ENCODE results near the gene GRIN2D.
A peak's percentile ranks its signal among the peaks of the same experiment; 100 is the strongest.

Gene GRIN2D

DNA sequence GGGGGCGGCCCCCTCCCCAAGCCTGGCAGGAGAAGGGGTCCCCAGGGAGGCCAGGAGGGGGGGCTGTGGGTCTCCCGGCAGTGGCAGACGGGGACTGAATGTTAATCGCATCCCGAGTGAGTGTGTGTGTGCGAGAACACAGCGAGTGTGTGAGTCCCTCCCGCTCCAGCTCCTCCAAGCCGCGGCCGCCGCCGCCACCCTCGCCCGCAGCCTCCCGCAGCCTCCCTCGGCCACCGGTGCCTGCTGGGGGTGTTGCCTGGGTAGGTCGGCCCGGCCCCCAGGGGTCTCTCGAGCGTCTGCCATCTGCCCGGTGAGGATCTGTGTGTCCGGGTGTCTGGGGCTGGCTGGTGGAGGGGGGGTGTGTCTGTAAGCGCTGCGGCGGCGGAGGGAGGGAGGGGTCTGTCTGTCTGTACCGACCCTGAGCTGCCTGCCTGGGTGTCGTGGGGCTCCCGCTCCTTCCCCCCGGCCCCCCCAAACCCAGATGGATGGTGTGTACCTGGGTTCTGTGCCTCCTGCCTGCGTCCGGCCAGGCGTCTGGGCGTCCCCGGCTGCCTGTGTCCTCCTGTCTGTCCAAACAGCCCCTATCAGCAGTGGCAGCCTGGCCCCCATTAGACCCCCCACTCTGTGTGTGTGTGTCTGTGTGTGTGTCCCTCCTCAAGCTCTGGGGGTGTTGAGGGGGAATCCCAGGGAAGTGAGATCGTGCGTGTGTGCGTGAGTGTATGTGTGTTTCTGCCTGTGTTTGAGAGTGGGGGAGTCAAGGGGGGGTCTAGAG lies at the start of gene GRIN2D:
TSS of gene GRIN2D (plus strand) at position 110 of the 772 bp plus-strand sequence. CDS start 4,725 bp downstream, outside the sequence.
- no peak for DNase-seq (ENCODE audit: low read depth in 2 of 2)

DNA sequence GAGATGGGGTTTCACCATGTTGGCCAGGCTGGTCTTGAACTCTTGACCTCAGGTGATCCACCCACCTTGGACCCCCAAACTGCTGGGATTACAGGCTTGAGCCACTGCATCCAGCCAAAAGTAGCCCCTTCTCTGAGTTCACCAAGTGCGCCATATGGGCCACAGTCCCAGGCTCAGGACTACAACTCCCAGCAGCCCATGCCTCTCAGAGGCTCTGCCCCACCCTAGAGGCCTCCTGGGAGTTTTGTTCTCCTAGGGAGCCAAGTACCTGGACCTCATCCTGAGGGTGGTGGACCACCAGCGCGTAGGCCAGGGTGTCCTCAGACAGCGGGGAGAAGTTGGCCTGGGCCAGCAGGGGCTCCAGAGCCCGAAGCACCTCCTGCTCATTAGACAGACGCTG lies 48.6 kb upstream of the GRIN2D start:
- DNase-seq (ENCODE audit: low read depth in 2 of 2), result no peak

DNA sequence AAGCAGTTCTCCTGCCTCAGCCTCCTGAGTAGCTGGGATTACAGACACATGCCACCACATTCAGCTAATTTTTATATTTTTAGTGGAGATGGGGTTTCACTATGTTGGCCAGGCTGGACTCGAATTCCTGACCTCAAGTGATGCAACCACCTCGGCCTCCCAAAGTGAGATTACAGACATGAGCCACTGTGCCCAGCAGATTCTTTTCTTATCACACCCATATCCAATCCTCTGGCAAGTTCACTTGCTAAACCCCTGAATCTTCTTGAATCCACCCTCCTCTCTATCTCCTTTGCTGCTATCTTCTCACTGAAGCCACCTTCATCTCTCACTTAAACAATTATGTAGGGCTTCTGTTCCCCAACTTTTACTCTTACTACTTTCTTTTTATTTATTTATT lies 47.3 kb upstream of the GRIN2D start:
- DNase-seq (ENCODE audit: low read depth in 2 of 2), result no peak

DNA sequence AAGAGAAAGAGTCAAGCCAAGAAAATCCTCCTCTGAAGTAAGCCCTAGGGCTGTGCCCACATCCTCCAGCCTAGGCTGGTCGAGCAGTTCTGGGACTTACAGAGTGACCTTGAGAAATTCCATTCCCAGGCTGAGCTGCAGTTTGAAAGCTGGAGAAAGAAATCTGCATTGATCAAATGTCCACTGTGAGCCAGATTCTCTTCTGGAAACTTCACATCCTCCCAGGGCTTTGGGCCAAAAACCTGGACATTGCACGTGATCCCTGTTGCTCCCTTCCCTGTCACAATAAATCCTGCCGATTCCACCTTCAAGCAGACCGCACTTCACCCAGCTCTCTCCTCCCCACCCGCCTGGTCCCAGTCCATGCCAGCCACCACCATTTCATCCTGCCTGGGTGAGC lies 45.4 kb upstream of the GRIN2D start:
- DNase-seq (ENCODE audit: low read depth in 2 of 2), result no peak

DNA sequence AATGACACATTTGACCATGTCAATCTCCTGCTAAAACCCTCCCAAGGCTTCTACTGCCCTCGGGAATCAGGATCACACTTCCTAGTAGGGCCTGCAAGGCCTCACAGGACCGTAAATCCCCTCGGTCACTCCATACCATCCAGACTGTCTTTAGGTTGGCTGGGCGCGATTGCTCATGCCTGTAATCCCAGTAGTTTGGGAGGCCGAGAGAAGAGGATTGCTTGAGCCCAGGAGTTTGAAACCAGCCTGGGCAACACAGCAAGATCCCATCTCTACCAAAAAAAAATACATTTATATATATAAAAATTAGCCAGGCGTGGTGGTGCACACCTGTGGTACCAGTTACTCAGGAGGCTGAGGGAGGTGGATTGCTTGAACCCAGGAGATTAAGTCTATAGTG lies 44.7 kb upstream of the GRIN2D start:
- DNase-seq (ENCODE audit: low read depth in 2 of 2), result no peak

DNA sequence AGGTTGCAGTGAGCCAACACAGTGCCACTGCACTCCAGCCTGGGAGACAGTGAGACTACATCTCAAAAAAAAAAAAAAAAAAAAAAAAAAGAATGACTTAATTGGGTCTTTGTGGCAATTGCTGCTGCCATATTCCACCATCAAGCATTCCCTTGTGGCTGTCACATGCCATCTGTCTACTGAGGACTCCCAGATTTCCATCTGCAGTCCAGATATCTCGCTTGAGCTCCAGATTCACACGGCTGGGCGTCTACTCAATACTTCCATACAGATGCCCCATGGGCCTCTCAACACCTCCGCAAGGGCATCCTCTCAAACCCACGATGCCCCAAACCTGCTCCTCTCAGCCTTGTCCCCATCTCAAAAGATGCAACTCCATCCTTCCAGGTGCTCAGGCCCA lies 42.6 kb upstream of the GRIN2D start:
- DNase-seq (ENCODE audit: low read depth in 2 of 2), result no peak

DNA sequence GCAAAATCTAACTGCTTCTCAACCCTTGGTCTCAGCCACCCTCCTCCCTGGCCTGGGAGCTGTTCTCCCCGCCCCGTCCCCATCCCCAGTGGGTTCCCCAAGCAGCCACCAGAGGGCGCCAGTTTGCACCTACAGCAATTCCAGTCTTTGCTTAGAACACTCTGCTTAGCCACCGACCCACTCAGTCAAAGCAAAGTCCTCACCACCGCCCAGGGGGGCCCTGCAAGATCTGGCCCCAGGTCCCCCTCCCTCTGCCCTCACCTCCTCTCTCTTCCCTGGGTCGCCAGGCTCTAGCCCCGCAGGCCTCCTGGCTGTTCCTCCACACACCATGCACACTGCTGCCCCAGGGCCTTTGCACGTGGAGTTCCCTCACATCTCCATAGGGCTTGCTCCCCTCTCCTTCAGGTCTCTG lies 42.1 kb upstream of the GRIN2D start:
- peak; percentile 66 to 82 for DNase-seq (ENCODE audit: low read depth in 2 of 2)

DNA sequence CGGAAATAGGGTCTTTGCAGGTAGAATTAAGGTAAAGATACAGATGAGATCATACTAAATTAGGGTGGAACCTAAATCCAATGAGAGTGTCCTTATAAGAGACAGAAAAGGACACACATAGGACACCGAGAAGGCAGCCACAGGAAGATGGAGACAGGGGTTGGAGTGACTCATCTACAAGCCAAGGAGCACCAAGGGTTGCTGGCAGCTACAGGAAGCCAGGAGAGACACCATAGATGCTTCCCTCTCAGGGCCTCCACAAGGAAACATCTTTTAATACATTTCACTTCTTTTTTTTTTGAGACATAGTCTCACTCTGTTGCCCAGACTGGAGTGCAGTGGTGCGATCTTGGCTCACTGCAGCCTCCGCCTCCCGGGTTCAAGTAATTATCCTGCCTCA lies 39.8 kb upstream of the GRIN2D start:
- no peak for DNase-seq (ENCODE audit: low read depth in 2 of 2)

DNA sequence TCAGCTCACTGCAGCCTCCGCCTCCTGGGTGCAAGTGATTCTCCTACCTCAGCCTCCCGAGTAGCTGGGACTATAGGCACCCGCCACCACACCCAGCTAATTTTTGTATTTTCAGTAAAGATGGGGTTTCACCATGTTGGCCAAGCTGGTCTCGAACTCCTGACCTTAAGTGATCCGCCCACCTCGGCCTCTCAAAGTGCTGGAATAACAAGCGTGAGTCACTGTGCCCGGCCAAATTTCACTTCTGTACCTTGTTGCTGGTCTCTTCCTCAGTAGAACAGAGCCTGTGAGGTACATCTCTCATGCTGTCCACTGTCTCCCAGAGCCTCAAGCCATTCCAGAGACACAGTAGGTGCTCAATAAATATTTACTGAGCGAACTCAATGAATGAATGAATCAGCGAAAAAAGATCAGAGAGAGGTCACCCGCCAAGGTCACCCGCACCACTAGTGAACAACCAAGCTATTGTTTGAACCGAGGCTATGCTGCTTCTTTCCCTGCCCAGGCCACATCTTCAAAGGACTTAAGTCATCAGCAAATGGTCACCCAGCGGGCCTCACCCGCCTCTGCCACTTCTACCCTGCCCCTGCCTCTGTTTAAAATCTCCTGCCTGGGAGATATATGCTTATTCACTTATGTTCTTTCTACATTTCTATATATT lies 39.0 kb upstream of the GRIN2D start:
- DNase-seq (ENCODE audit: low read depth in 2 of 2), result no peak

DNA sequence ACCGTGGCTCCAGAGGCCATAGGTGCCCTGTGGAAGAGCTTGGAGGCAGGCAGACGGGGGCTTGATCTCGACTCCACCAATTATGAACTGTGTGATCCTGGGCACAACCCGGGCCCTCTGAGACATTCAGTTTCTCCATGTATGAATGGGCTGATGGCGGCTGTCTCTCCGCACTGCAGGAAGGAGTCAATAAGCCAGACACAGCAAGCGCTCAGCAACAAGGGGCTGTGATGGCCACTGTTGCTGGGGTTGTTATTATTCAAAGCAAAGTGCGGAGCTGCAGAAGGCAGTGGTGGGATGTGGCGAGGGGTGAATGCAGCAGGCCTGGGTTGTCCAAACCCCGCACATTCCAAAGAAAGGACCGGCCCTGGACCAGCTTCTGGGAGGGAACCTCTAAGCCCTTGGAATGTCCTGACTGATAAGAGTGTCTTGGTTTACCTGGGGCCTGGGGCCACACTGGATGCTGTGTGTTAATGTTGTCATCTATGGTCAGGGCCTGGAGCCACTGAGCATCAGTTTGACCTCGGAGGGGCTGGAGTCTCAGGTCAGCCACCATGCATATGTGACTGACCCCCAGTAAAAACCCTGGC lies 38.0 kb upstream of the GRIN2D start:
- DNase-seq (ENCODE audit: low read depth in 2 of 2), result no peak

DNA sequence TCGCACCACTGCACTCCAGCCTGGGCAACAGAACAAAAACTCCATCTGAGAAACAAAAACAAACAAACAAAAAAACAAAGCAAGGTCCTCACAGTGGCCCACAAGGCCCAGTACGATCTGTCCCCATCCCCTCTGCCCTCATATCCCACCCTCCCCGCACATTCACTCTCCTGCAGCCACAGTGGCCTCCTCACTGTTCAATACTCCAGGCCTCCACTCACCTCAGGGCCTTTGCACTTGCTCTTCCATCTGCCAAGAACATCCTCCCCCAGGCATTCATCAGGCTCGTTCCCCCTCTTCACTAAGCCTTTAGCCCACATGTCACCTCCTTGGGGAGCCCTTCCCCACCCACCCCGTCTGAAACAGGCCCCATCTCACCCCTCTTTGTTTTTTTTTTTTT lies 34.3 kb upstream of the GRIN2D start:
- no peak for DNase-seq (ENCODE audit: low read depth in 2 of 2)

DNA sequence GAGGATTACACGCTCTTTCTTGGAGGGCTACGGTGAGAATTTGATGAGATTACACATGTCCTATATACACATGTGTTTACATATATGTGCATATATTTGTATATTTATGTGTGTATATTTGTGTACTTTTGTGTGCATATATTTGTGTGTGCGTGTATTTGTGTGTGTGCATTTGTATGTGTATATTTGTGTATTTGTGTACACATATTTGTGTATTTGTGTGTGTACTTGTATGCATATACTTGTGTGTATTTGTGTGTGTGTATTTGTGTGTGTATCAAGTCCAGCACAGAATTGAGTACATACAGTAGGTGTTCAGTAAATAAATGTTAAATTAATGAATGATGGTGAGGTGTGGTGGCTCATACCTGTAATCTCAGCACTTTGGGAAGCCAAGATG lies 31.6 kb upstream of the GRIN2D start:
- DNase-seq (ENCODE audit: low read depth in 2 of 2), result no peak

DNA sequence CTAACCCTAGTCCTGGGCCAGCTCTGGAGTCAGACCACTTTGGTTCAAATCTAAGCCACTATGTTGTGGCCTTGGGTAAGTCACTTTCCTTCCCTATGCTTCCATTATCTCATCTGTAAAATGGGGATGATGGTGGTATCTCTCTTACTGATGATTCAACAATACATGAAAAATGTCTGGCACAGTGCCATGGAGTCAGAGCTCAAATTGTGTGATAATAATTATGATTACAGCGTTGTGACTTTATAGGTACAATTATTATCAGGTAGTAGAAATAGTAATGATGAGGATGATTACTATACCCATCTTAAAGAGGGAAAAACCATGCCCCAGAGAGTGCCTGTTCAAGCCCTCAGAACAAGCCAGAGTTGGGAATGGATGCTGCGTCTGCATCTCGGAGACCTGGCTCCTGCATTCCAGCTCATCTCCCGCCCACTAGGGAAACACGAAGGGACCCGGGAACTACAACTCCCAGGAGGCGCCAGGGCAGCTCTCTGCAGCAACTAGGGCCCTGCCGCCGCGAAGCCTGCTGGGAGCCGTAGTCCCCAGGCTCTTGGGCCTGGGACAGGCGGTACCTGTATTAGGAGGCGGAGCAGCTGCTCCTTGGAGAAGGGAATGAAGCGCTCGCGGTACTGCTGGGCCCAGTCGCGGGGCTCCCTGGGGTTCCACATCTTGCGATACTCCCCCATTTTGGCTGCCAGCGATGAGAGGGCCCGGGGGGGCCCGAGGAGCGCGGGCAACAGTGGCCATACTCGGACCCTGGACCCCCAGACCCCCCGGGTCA lies 30.6 kb upstream of the GRIN2D start:
- DNase-seq (ENCODE audit: low read depth in 2 of 2), result peak; percentile 78 to 92

DNA sequence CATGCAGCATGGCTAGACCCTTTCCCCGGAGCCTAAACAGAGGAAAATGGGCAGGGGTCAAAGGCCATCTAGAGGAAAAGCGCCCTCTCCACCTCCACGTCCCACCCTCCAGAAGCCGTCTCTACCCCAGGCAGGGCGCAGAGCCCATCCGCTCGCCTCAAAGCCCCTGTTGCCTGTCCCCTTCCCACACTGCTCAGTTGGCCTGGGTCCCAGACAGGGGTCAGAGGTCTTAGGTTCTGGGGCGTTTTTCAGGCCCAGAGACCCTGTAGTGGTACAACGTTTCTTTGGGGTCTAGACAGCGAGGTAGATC lies 30.0 kb upstream of the GRIN2D start:
- no peak for DNase-seq (ENCODE audit: low read depth in 2 of 2)

DNA sequence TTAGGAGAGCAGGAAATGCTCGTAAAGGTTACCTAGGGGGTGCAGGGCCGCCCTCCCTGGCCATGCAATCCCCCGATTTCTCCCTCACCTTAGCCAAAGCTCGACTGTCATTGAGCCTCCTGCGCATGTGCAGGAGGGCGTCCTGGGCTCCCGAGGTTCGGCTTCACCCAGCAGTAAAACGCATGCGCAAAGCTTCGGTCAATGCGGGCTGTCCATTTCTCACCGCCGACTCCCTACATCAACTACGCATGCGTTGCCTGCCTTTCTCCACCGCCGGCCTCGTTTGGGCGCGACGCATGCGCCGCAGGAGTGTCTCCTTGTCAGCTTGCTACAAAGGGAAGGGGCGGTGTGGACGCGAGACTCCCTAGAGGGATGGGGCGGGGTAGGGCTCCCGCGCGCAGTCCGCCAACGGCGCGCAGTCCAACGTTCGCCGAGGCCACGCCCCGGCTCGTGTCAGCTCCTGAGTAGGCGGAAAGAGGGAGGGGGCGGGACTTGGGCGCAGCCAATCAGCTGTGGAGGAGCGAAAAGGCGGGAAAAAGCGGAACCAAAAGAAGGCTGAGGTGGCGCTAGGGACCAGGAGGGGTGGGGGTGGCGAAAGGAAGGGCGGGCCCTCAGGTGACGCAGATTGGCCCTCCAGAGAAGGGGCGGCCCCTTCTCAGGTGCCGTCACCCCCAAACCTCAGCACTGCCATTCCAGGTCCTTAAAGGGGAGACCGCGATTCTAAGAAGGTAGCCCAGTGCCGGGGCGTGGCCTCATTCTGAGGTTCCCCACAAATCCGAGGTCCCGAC lies 29.5 kb upstream of the GRIN2D start, which contains the start of the genes SYNGR4 and TMEM143:
TSS of gene SYNGR4 (plus strand) at position 558 of the 788 bp plus-strand sequence. CDS start 1,476 bp downstream, outside the sequence.
TSS of gene TMEM143 (minus strand) at position 131 of the 788 bp plus-strand sequence. CDS start at position 111, 20 bp downstream.
- DNase-seq (ENCODE audit: low read depth in 2 of 2), result peak; percentile 95

DNA sequence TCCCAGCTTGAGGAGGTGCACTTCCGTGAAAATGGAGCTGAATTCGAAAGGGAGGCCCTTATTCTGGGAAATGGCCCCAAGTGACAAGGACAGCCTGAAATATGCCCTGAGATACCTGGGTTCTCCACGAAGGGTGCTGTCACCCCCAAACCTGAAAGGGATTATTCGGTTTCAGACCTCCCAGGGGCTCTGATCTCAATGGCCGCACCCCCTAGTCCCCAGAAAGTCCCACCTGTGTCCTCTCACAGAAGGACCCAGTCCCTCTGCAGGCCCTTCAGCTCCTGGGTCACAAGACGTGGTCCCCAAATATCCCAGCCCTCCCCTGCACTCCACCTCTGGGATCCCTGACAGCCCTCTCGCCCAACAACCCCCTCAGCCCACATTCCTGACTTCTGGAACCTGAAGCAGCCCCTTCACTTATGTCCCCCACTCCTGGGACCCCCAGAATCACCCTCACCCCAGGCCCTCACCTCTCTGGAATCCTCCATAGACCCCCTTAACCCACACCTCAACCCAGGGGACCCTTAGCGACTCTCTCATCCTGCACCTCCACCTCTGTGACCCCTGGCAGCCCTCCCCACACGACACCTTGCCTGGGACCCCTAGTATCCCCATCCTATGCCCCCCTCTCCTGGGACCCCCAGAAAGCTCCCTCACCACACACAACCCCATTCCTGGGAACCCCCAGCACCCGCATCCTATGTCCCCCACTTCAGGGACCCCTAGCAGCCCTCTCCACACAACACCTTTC lies 28.7 kb upstream of the GRIN2D start:
- DNase-seq (ENCODE audit: low read depth in 2 of 2), result no peak

DNA sequence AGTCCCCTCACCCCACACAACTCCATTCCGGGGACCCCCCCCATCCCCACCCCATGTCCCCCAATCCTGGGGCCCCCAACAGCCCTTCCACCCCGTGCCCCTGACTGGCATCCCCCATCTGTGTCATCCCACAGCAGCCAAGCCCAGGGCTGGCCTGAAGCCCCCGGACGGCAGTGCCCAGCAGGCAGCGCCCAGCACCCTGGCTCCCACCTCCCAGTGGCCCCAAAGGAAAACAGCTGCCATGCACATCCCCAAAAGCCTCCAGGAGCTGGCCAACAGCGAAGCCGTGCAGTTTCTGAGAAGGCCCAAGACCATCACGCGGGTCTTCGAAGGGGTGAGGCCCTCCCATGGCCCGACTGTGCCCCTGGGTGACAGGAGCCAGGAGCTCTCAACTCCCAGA lies 27.9 kb upstream of the GRIN2D start:
- DNase-seq (ENCODE audit: low read depth in 2 of 2), result no peak

DNA sequence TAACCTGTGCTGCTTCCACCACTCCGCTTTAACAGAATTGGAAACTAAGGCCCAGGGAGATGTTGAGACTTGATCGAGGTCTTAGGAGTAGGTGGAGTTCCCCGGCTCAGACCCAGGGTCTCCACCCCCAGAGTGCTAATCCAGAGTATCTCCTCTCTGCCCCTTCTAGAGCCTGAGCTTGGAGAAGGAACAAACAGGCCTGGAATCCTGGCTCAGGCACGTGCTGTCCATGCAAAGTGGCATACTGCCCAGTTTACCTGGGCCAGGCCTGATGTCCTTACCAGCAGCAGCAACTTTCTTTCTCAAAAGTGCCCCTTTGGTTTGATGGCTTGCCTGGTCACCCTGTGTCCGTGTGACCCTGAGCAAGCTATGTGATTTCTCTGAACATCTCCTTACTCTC lies 25.6 kb upstream of the GRIN2D start:
- DNase-seq (ENCODE audit: low read depth in 2 of 2), result no peak

DNA sequence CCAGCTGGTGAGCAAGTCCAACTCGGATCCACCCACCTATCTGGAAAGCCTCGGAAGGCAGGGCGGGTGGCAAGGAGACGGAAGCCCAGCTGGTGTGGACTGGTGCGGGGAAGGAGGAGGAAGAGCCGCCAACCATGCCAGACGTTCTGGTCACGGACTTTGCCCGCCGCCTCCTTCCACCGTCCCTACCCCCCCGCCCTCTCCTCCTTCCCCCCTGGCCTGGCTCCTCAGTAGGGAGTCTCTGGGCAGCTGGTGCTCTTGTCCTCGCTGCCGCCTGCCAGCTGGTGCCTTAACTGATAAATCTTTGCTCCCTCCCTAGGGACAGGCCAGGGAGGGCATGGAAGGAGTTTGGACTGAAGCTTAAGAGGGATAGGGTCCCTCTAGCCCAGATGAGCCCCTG lies 24.5 kb upstream of the GRIN2D start:
- DNase-seq (ENCODE audit: low read depth in 2 of 2), result no peak

DNA sequence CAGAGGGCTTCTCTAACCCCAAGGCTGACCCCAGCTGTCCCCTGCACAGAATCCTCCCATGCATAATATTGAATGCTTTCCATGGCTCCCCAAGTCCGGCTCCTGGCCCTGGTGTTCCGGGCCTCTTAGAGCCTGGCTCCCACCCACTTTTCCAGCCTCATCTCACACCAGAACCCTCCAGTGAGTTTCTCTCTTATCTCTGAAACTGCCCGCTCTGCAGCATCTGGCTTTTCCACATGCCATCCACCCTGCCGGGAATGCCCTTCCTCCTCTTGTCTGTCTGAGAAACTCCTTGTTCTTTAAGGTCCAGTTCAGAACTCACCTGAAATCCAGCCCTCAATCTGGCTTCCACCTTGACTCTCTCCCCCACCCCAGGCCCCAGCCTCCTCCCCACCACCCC lies 22.5 kb upstream of the GRIN2D start:
- no peak for DNase-seq (ENCODE audit: low read depth in 2 of 2)

DNA sequence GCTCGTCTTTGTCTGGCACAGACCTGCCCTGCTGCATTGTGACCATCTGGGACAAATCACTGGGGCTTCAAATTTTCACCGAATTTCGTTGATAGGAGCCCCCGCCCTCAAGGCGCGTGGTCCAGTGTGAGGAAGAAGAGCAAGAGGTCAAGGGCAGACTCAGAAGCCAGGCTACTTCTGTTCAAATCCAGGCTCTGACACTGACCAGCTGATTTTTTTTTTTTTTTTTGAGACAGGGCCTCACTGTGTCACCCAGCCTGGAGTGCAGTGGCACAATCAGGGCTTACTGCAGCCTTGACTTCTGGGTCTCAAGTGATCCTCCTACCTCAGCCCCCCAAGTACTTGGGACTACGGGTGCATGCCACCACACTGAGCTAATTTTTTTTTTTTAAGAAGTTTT lies 22.1 kb upstream of the GRIN2D start:
- DNase-seq (ENCODE audit: low read depth in 2 of 2), result no peak
